Pulmonary artery endothelial cell (primary cell): Measurements from ENCODE around the gene C1orf35. TPM values are rescaled to one million over a fixed set of nuclear protein-coding genes. Genes with fewer than 3 reads are reported as not detected.
"Not testable (repeated sequence)": the region's sequence is repeated elsewhere in the genome, so short reads cannot be mapped to it uniquely, and the experiment has no call there.

ENCODE experiments used
- DNase-seq: peaks from one replicate; pipeline ENCODE4 v3.0.0-alpha.2; 2011; ENCODE audit warnings: low read depth, low spot score
- total RNA-seq: library from RNA; depleted of rRNA; stranded (reverse); fragments of >200 nt; gene quantifications from 2 replicates; pipeline ENCODE4 v1.2.3, GENCODE V29; 2014

Gene C1orf35
- total RNA-seq, 1 donor from 2014 or later, result 11.3 TPM

GRCh38 chr1:228142701-228143136, 39.6 kb upstream of the C1orf35 start:
- no peak for DNase-seq

- no peak for DNase-seq
These were observed 39.1 kb upstream of the C1orf35 start for GRCh38 chr1:228142155-228142691.

GRCh38 chr1:228141226-228142044, 38.3 kb upstream of the C1orf35 start:
- DNase-seq, result no peak

- no peak for DNase-seq
These were observed 37.6 kb upstream of the C1orf35 start for GRCh38 chr1:228140724-228141225.

- DNase-seq, result peak; percentile 98
These were observed 37.0 kb upstream of the C1orf35 start, which contains the start of gene GUK1 for GRCh38 chr1:228139931-228140723. TSS of gene GUK1 (plus strand) at chr1:228140279. CDS start at chr1:228140303, 24 bp downstream.

GRCh38 chr1:228139406-228139930, 36.3 kb upstream of the C1orf35 start:
- DNase-seq, result no peak

- DNase-seq, result no peak
These were observed 33.8 kb upstream of the C1orf35 start for GRCh38 chr1:228136901-228137300.

- no peak for DNase-seq
These were observed 31.5 kb upstream of the C1orf35 start for GRCh38 chr1:228134591-228134990.

- no peak for DNase-seq
These were observed 28.6 kb upstream of the C1orf35 start for GRCh38 chr1:228131766-228132165.

- DNase-seq, result no peak
These were observed 22.1 kb upstream of the C1orf35 start for GRCh38 chr1:228125185-228125584.

GRCh38 chr1:228123505-228123904, 20.4 kb upstream of the C1orf35 start:
- no peak for DNase-seq

GRCh38 chr1:228122921-228123441, 19.9 kb upstream of the C1orf35 start:
- no peak for DNase-seq

GRCh38 chr1:228120857-228121489, 17.8 kb upstream of the C1orf35 start:
- no peak for DNase-seq

GRCh38 chr1:228120351-228120750, 17.2 kb upstream of the C1orf35 start:
- no peak for DNase-seq

- no peak for DNase-seq
These were observed 14.9 kb upstream of the C1orf35 start for GRCh38 chr1:228118040-228118439.

- no peak for DNase-seq
These were observed 14.2 kb upstream of the C1orf35 start for GRCh38 chr1:228117335-228117734.

GRCh38 chr1:228114827-228115226, 11.7 kb upstream of the C1orf35 start:
- no peak for DNase-seq

- no peak for DNase-seq
These were observed 9.5 kb upstream of the C1orf35 start for GRCh38 chr1:228112617-228113016.

- no peak for DNase-seq
These were observed 9.0 kb upstream of the C1orf35 start for GRCh38 chr1:228112167-228112566.

GRCh38 chr1:228111315-228111714, 8.2 kb upstream of the C1orf35 start:
- not testable (repeated sequence) for DNase-seq

GRCh38 chr1:228110556-228110955, 7.4 kb upstream of the C1orf35 start:
- DNase-seq, result no peak
